MM.1S (cell line): ENCODE data around the gene CNTNAP2.

Experiments
- DNase-seq: peaks from one replicate; pipeline ENCODE4 v3.0.0-alpha.2; 2015
- H2AFZ ChIP-seq: fragments of 300-600 bp; sonication (generic); 2 replicates; pipeline ENCODE4 v1.6.0; 2016; ENCODE audit warnings: antibody characterized with exemption, low read length
- H3F3A ChIP-seq: fragments of 300-600 bp; sonication (generic); 2 replicates; pipeline ENCODE4 v1.6.1; 2016; ENCODE audit warnings: mild to moderate bottlenecking, antibody characterized with exemption, low read length, moderate library complexity, mixed read lengths; ENCODE audit not compliant: insufficient read depth
- H3K27ac ChIP-seq: fragments of 300-600 bp; sonication (generic); 2 replicates; pipeline ENCODE4 v1.5.1; 2016; ENCODE audit warnings: mild to moderate bottlenecking, low read length
- H3K27me3 ChIP-seq: fragments of 300-600 bp; sonication (generic); replicated peaks from 2 replicates; pipeline ENCODE4 v1.6.0; 2016; ENCODE audit warnings: low read length; ENCODE audit not compliant: insufficient read depth
- H3K36me3 ChIP-seq: fragments of 300-600 bp; sonication (generic); replicated peaks from 2 replicates; pipeline ENCODE4 v1.6.1; 2016; ENCODE audit warnings: mild to moderate bottlenecking, low read length, mixed read lengths; ENCODE audit not compliant: insufficient read depth
- H3K4me1 ChIP-seq: fragments of 300-600 bp; sonication (generic); 2 replicates; pipeline ENCODE4 v1.6.1; 2016; ENCODE audit warnings: low read length, mixed read lengths
- H3K4me2 ChIP-seq: fragments of 300-600 bp; sonication (generic); 2 replicates; pipeline ENCODE4 v1.6.0; 2016; ENCODE audit warnings: low read depth, low read length
- H3K4me3 ChIP-seq: fragments of 300-600 bp; sonication (generic); 2 replicates; pipeline ENCODE4 v1.5.1; 2016; ENCODE audit warnings: low read length, mixed read lengths
- H3K79me2 ChIP-seq: fragments of 300-600 bp; sonication (generic); 2 replicates; pipeline ENCODE4 v1.6.1; 2016; ENCODE audit warnings: mixed run types, low read length, mixed read lengths
- H3K9ac ChIP-seq: fragments of 300-600 bp; sonication (generic); 2 replicates; pipeline ENCODE4 v1.6.1; 2016; ENCODE audit warnings: low read length, mixed read lengths
- H3K9me2 ChIP-seq: fragments of 300-600 bp; sonication (generic); replicated peaks from 2 replicates; pipeline ENCODE4 v1.6.1; 2016; ENCODE audit warnings: mild to moderate bottlenecking, low read length, mixed read lengths; ENCODE audit not compliant: insufficient read depth
- H3K9me3 ChIP-seq: fragments of 300-600 bp; sonication (generic); replicated peaks from 2 replicates; pipeline ENCODE4 v1.6.1; 2016; ENCODE audit warnings: mild to moderate bottlenecking, low read length, mixed read lengths; ENCODE audit not compliant: insufficient read depth
- H4K20me1 ChIP-seq: fragments of 300-600 bp; sonication (generic); 2 replicates; pipeline ENCODE4 v1.6.1; 2016; ENCODE audit warnings: mild to moderate bottlenecking, low read length, moderate library complexity, mixed read lengths; ENCODE audit not compliant: insufficient read depth
- CTCF ChIP-seq: fragments of 300-600 bp; sonication (generic); IDR thresholded peaks from 2 replicates; pipeline ENCODE4 v1.5.1; 2016; ENCODE audit warnings: antibody characterized with exemption, low read length, mixed read lengths
- EZH2 ChIP-seq: fragments of 300-600 bp; sonication (generic); optimal IDR thresholded peaks from 2 replicates; pipeline ENCODE3; 2017; ENCODE audit warnings: low read depth, mild to moderate bottlenecking, antibody characterized with exemption, low read length, mixed read lengths
- EZH2phosphoT487 ChIP-seq: fragments of 300-600 bp; sonication (generic); IDR thresholded peaks from 2 replicates; pipeline ENCODE4 v1.6.1; 2018; ENCODE audit warnings: antibody characterized with exemption, low read length

CNTNAP2 gene

GRCh38 chr7:147547252-147547897, 1430.8 kb downstream of the CNTNAP2 start:
- H2AFZ ChIP-seq, result no peak overlapping the region
- H4K20me1 ChIP-seq, result no peaks in the 10 kb centered on the region
- H3K9me3 ChIP-seq, result no peaks in the 10 kb centered on the region
- TF ChIP-seq EZH2phosphoT487 (no peak), EZH2 (no peak), CTCF (peak; percentile 69)
- H3K27ac ChIP-seq, result no peak overlapping the region
- no peaks in the 10 kb centered on the region for H3K79me2 ChIP-seq
- H3K4me2 ChIP-seq, result no peak overlapping the region
- peak; percentile 62 for DNase-seq
- H3K27me3 ChIP-seq, result no peaks in the 10 kb centered on the region
- no peaks in the 10 kb centered on the region for H3K9me2 ChIP-seq
- no peak overlapping the region for H3K4me3 ChIP-seq
- H3K4me1 ChIP-seq, result no peaks in the 10 kb centered on the region
- H3K36me3 ChIP-seq, result no peaks in the 10 kb centered on the region
- H3F3A ChIP-seq, result no peaks in the 10 kb centered on the region
- H3K9ac ChIP-seq, result no peak overlapping the region

GRCh38 chr7:147556317-147556716, 1439.7 kb downstream of the CNTNAP2 start:
- Histone ChIP-seq H3K27ac (no peak overlapping the region), H3K4me1 (no peaks in the 10 kb centered on the region), H3K79me2 (no peaks in the 10 kb centered on the region), H3K36me3 (no peaks in the 10 kb centered on the region), H3K4me2 (no peak overlapping the region), H3K4me3 (no peak overlapping the region), H3K9me3 (no peaks in the 10 kb centered on the region), H3K9me2 (no peaks in the 10 kb centered on the region), H3F3A (no peaks in the 10 kb centered on the region), H2AFZ (no peak overlapping the region), H3K27me3 (no peaks in the 10 kb centered on the region), H3K9ac (no peak overlapping the region), H4K20me1 (no peaks in the 10 kb centered on the region)
- TF ChIP-seq EZH2 (no peak), EZH2phosphoT487 (no peak), CTCF (no peak)
- DNase-seq, result no peak

- Histone ChIP-seq H3K27me3 (no peaks in the 10 kb centered on the region), H3K9me2 (no peaks in the 10 kb centered on the region), H3K9ac (no peak overlapping the region), H3F3A (no peaks in the 10 kb centered on the region), H4K20me1 (no peaks in the 10 kb centered on the region), H3K4me1 (no peaks in the 10 kb centered on the region), H2AFZ (no peak overlapping the region), H3K79me2 (no peaks in the 10 kb centered on the region), H3K4me2 (no peak overlapping the region), H3K27ac (no peak overlapping the region), H3K36me3 (no peaks in the 10 kb centered on the region), H3K9me3 (no peaks in the 10 kb centered on the region), H3K4me3 (no peak overlapping the region)
- no peak for TF ChIP-seq CTCF
- no peak for TF ChIP-seq EZH2
- TF ChIP-seq EZH2phosphoT487, result no peak
- DNase-seq, result peak; percentile 61
These were observed 1447.1 kb downstream of the CNTNAP2 start for GRCh38 chr7:147563669-147564068.
